Vein endothelial cell (primary cell): ENCODE data around the gene PRB3. TPM values are rescaled to one million over a fixed set of nuclear protein-coding genes. Genes with fewer than 3 reads are reported as not detected.

Experiments used
- total RNA-seq: library from RNA; depleted of rRNA; stranded (reverse); fragments of >200 nt; gene quantifications from 2 replicates; pipeline ENCODE4 v1.2.3, GENCODE V29; 2012

PRB3 gene
- total RNA-seq, result not detected in 2 replicates

GRCh38 chr12:11269607-11270006, at the start of gene PRB3:
PRB3 (minus strand) TSS chr12:11269707; CDS start chr12:11269669, 38 bp downstream.

DNA sequence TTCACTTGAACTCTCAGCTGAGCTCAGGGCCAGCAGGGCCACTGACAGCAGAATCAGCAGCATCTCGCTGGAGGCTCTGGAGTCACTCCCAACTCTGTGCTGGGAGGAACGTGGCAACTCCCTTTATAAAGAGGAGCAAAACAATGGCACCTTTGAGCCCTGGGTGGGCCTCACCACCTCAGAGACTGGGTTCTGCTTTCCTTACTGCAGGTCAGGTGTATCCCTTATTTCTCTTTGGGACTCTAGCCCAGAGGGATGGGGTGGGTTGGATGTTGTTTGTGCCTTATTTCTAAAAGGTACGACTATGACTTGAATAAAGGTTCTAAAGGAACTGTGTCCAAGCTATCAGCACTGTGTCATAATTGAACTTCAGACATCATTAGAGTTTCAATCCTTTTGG, 40.8 kb upstream of the PRB3 start, which contains the start of gene PRB4:
PRB4 (minus strand) TSS at position 101 of the 400 bp plus-strand sequence; CDS start at position 63, 38 bp downstream.

Other genes with a start within 250 kb of the PRB3 start
- 5.5 and 6.5 TPM in 2 replicates for gene TAS2R19, start 247.1 kb downstream of the PRB3 start, total RNA-seq
- gene TAS2R31, start 238.3 kb downstream of the PRB3 start, total RNA-seq, result 6.9 and 7.2 TPM in 2 replicates
- gene TAS2R46, start 207.4 kb downstream of the PRB3 start, total RNA-seq, result 2.9 and 3.1 TPM in 2 replicates
- gene TAS2R43, start 177.4 kb downstream of the PRB3 start, total RNA-seq, result 1.3 and 1.6 TPM in 2 replicates
- gene TAS2R30, start 135.1 kb downstream of the PRB3 start, total RNA-seq, result 5.6 and 6.5 TPM in 2 replicates
- 7.2 and 8.2 TPM in 2 replicates for gene SMIM10L1, start 98.5 kb downstream of the PRB3 start, total RNA-seq
- not detected in 2 replicates for gene TAS2R42, start 82.8 kb downstream of the PRB3 start, total RNA-seq
- gene PRB4, start 40.7 kb upstream of the PRB3 start, total RNA-seq, result not detected in 2 replicates
- gene PRB2, start 125.9 kb upstream of the PRB3 start, total RNA-seq, result not detected in 2 replicates